ENCODE data around the gene ZC3H12C.
A peak's percentile ranks its signal among the peaks of the same experiment; 100 is the strongest.

The ZC3H12C gene

GRCh38 chr11:110090466-110091026 is 2.6 kb upstream of the ZC3H12C start:
- Histone ChIP-seq H3K4me1 (ENCODE audit: insufficient read depth, low read length, severe bottlenecking) (no peaks in the 10 kb centered on the region), H3K9ac (ENCODE audit: low read length) (no peak overlapping the region), H3K9me3 (ENCODE audit: low read length) (no peaks in the 10 kb centered on the region), H3F3A (ENCODE audit: insufficient read depth, low read length) (no peaks in the 10 kb centered on the region), H3K27ac (ENCODE audit: low read depth, low read length, poor library complexity, severe bottlenecking) (no peak overlapping the region), H3K36me3 (ENCODE audit: insufficient read depth, low read length) (no peaks in the 10 kb centered on the region), H3K4me2 (ENCODE audit: low read length) (no peak overlapping the region), H4K20me1 (ENCODE audit: insufficient read depth, low read length) (no peaks in the 10 kb centered on the region), H3K27me3 (ENCODE audit: insufficient read depth, low read length) (peaks cover 6% of the 10 kb centered on the region; the same call in 1 of the 2 replicates), H3K9me2 (ENCODE audit: low read depth, low read length) (no peaks in the 10 kb centered on the region), H2AFZ (ENCODE audit: low read length) (no peak overlapping the region), H3K79me2 (ENCODE audit: insufficient read depth, low read length) (no peaks in the 10 kb centered on the region), H3K4me3 (ENCODE audit: low read depth, low read length, poor library complexity, severe bottlenecking) (no peak overlapping the region)
- TF ChIP-seq CTCF (IDR thresholded peaks at IDR 0.05; ENCODE audit: low read length), result no peak
- TF ChIP-seq EZH2 (IDR thresholded peaks at IDR 0.05; ENCODE audit: borderline replicate concordance, low read length), result no peak

GRCh38 chr11:110092111-110092514 is 1.1 kb upstream of the ZC3H12C start:
- H3K79me2 ChIP-seq (ENCODE audit: insufficient read depth, low read length), result no peaks in the 10 kb centered on the region
- H3K27me3 ChIP-seq (ENCODE audit: insufficient read depth, low read length), result peaks cover 10% of the 10 kb centered on the region
- TF ChIP-seq EZH2 (IDR thresholded peaks at IDR 0.05; ENCODE audit: borderline replicate concordance, low read length) (no peak), CTCF (IDR thresholded peaks at IDR 0.05; ENCODE audit: low read length) (no peak)
- no peaks in the 10 kb centered on the region for H3K36me3 ChIP-seq (ENCODE audit: insufficient read depth, low read length)
- H3K4me2 ChIP-seq (ENCODE audit: low read length), result peak overlapping the region; percentile 45; the same call in 1 of the 2 replicates
- no peak overlapping the region for H2AFZ ChIP-seq (ENCODE audit: low read length)
- H4K20me1 ChIP-seq (ENCODE audit: insufficient read depth, low read length), result no peaks in the 10 kb centered on the region
- H3K9ac ChIP-seq (ENCODE audit: low read length), result no peak overlapping the region
- H3K4me1 ChIP-seq (ENCODE audit: insufficient read depth, low read length, severe bottlenecking), result no peaks in the 10 kb centered on the region
- no peaks in the 10 kb centered on the region for H3K9me2 ChIP-seq (ENCODE audit: low read depth, low read length)
- H3K9me3 ChIP-seq (ENCODE audit: low read length), result no peaks in the 10 kb centered on the region
- H3K27ac ChIP-seq (ENCODE audit: low read depth, low read length, poor library complexity, severe bottlenecking), result no peak overlapping the region
- no peaks in the 10 kb centered on the region for H3F3A ChIP-seq (ENCODE audit: insufficient read depth, low read length)
- H3K4me3 ChIP-seq (ENCODE audit: low read depth, low read length, poor library complexity, severe bottlenecking), result peak overlapping the region; percentile 29

- Histone ChIP-seq H3K27me3 (ENCODE audit: insufficient read depth, low read length) (peaks cover 16% of the 10 kb centered on the region), H3K4me1 (ENCODE audit: insufficient read depth, low read length, severe bottlenecking) (no peaks in the 10 kb centered on the region), H3K9me2 (ENCODE audit: low read depth, low read length) (no peaks in the 10 kb centered on the region), H4K20me1 (ENCODE audit: insufficient read depth, low read length) (no peaks in the 10 kb centered on the region), H3K36me3 (ENCODE audit: insufficient read depth, low read length) (no peaks in the 10 kb centered on the region), H3K4me2 (ENCODE audit: low read length) (peak overlapping the region; percentile 23; the same call in 1 of the 2 replicates), H3F3A (ENCODE audit: insufficient read depth, low read length) (no peaks in the 10 kb centered on the region), H3K9me3 (ENCODE audit: low read length) (no peaks in the 10 kb centered on the region), H2AFZ (ENCODE audit: low read length) (no peak overlapping the region), H3K4me3 (ENCODE audit: low read depth, low read length, poor library complexity, severe bottlenecking) (peak overlapping the region; percentile 33), H3K27ac (ENCODE audit: low read depth, low read length, poor library complexity, severe bottlenecking) (no peak overlapping the region), H3K79me2 (ENCODE audit: insufficient read depth, low read length) (no peaks in the 10 kb centered on the region), H3K9ac (ENCODE audit: low read length) (no peak overlapping the region)
- TF ChIP-seq CTCF (IDR thresholded peaks at IDR 0.05; ENCODE audit: low read length), result no peak
- no peak for TF ChIP-seq EZH2 (IDR thresholded peaks at IDR 0.05; ENCODE audit: borderline replicate concordance, low read length)
Observed at GRCh38 chr11:110093407-110094297, 460 bp downstream of the ZC3H12C start.

All from OCI-LY1 (cell line).